MV-4-11 (cell line): Measurements from ENCODE around the gene FOLR2.
A peak's percentile ranks its signal among the peaks of the same experiment; 100 is the strongest.
"Not testable (repeated sequence)": the region's sequence is repeated elsewhere in the genome, so short reads cannot be mapped to it uniquely, and the experiment has no call there.

Source experiments
- DNase-seq: peaks from one replicate; lab custom pipeline; 2025; lab: John Stamatoyannopoulos, UW

Gene FOLR2

GRCh38 chr11:72216638-72217037 is at the start of gene FOLR2:
Gene FOLR2 (plus strand): TSS chr11:72216794. CDS start chr11:72218585, 1,791 bp downstream.
- DNase-seq: no peak

DNA sequence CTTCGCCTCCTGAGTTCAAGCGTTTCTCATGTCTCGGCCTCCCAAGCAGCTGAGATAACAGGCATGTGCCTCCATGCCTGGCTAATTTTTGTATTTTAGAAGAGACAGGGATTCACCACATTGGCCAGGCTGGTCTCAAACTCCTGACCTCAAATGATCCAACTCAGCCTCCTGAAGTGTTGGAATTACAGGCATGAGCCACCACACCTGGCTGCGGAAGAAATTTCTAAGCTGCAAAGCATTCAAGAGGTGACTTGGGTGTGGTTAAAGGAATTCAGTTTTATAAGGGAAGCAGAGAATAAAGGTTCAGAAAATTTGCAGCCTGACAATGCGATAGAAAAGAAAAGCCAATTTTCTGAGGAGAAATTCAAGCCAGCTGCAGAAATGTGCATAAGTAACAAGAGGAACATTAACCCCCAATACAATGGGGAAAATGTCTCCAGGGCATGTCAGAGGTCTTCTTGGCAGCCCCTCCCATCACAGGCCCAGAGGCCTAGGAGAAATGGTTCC is 47.5 kb upstream of the FOLR2 start:
- DNase-seq: not testable (repeated sequence)

DNA sequence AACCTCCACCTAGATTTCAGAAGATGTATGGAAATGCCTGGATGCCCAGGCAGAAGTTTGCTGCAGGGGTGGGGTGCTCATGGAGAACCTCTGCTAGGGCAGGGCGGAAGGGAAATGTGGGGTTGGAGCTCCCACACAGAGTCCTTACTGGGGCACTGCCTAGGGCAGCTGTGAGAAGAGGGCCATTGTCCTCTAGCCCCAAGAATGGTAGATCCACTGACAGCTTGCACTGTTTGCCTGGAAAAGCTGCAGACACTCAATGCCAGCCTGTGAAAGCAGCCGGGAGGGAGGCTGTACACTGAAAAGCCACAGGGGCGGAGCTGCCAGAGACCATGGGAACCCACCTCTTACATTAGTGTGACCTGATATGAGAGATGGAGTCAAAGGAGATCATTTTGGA is 46.8 kb upstream of the FOLR2 start:
- DNase-seq: not testable (repeated sequence)

DNA sequence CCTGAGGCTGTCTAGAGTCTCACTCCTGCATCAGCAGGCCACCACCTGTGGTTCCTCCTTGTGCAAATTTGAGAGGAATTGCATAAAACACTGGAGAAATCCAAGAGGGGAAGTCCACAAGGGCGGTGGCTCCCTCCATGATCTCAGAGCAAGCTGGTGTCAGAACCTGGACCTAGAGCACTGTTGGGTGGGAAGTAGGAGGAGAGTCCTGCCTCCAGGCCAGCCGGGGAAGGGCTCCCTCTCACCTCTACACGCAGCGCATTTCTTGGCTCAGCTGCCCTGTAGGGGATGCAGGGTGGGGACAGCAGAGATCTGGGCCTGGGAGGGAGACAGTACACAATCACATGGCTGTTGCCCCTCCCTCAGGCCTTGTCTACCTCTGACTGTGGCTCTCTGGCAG is 44.6 kb upstream of the FOLR2 start:
- not testable (repeated sequence) for DNase-seq

GRCh38 chr11:72173291-72173690 is 43.3 kb upstream of the FOLR2 start:
- no peak for DNase-seq

- DNase-seq: no peak
Observed at GRCh38 chr11:72174302-72175070, 42.1 kb upstream of the FOLR2 start.

DNA sequence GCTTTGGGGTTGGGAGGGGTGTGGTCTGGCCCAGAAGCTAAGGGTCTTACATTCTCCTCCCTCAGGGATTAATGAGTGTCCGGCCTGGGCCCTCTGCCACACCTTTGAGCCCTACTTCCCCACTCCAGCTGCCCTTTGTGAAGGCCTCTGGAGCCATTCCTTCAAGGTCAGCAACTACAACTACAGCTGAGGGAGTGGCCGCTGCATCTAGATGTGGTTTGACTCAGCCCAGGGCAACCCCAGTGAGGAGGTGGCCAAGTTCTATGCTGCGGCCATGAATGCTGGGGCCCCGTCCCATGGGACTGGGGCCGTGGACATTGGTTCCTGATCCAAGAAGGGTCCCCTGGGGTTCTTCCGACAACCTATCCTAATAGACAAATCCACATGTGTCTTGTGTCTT is 38.9 kb upstream of the FOLR2 start:
- DNase-seq: no peak

DNA sequence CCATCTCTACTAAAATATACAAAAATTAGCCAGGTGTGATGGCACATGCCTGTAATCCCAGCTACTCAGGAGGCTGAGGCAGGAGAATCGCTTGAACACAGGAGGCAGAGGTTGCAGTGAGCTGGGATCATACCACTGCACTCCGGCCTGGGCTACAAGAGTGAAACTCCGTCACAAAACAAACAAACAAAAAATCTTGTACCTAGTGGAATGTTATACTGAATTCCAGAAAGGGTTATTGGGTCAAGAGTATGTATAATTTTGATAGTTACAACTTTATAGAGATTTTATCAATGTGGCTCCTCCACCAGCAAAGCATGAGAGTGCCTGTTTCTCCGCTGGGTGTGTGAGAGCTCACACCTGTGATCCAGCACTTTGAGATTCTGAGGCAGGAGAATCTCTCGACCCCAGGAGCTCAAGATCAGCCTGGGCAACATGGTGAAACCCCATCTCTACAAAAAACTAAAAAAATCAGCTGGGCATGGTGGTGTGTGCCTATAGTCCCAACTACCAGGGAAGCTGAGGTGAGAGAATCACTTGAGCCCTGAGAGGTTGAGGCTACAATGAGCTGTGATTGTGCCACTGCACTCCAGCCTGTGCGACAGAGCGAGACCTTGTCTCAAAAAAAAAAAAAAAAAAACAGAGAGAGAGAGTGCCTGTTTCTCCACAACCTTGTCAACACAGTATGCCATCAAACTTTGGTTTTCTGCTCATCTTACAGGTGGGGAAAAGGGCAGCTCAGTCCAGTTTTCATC is 37.4 kb upstream of the FOLR2 start:
- no peak for DNase-seq

- DNase-seq: no peak
Observed at GRCh38 chr11:72179804-72180396, 36.7 kb upstream of the FOLR2 start.

GRCh38 chr11:72180892-72181552 is 35.6 kb upstream of the FOLR2 start:
- DNase-seq: not testable (repeated sequence)

DNA sequence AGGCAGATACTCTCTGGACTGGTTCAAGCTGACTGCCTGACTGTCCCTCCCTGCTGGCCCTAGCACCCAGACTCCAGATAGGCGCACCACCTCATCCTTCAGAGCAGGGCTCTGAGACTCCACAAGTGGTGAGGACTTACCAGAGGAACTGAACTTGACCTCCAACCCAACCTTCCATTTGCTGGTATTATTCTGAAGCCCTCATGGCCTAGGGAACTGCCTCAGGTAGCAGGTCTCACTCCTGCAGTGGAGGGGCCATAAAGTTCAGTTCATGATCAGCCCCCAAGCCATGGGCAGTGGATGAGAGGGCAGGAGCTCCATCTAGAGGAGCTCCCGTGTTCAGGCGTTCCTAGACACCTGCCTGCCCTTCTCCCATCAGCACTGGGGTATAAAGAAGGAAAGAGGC is 35.0 kb upstream of the FOLR2 start:
- not testable (repeated sequence) for DNase-seq

GRCh38 chr11:72188267-72188666 is 28.3 kb upstream of the FOLR2 start:
- no peak for DNase-seq

- DNase-seq: no peak
Observed at GRCh38 chr11:72189455-72190250, 26.9 kb upstream of the FOLR2 start.

DNA sequence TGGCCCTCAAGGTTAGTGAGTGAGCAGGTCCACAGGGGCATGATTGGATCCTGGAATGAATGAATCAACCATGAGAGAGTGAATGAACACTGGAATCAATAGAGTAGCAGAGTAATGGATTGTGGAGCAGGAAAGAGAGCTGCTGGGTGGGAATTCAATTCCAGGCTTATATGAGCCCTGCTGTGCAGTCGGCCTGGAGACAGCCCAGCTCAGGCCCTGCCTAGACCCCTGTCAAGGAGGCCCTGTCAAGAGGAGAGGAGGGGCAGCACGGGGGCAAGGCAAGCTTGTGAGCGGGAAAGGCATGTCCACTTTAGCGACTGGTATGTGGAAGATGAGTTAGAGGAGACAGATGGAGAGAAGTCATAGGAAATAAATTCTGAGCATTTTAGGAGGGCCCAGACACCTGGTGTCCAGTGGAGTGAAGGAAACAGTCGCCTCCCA is 25.9 kb upstream of the FOLR2 start:
- DNase-seq: no peak

GRCh38 chr11:72191961-72192381 is 24.6 kb upstream of the FOLR2 start, which contains the start of gene FOLR1:
Gene FOLR1 (plus strand): TSS chr11:72192140. CDS start chr11:72192174, 34 bp downstream.
- no peak for DNase-seq

GRCh38 chr11:72195518-72196270 is 20.9 kb upstream of the FOLR2 start:
- no peak for DNase-seq

GRCh38 chr11:72201445-72201844 is 15.1 kb upstream of the FOLR2 start:
- DNase-seq: not testable (repeated sequence)

GRCh38 chr11:72202571-72202970 is 14.0 kb upstream of the FOLR2 start:
- no peak for DNase-seq

- DNase-seq: peak; percentile 11
Observed at GRCh38 chr11:72203163-72203562, 13.4 kb upstream of the FOLR2 start.

DNA sequence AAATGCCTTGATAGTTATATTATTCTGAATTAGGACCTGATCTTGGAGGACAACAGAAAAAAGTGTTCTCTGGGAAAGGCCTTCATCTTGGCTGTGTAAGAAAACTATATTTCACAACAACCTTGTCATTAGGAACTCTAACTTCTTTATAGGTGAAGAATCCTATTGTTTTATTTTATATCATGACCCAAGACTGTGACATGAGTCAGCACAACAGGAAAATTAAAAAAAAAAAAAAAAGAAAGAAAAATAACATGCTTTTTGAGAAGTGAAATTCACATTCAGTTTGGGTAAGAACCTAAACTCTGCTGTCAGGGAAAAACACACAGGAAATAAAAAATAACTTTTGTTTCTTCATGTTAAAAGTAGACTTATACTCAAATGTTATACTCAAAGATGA is 11.7 kb upstream of the FOLR2 start:
- DNase-seq: peak; percentile 50
